Cardiac muscle cell (in vitro differentiated cells and primary cell): ENCODE results near the gene CENPC. TPM values are rescaled to one million over a fixed set of nuclear protein-coding genes. Genes with fewer than 3 reads are reported as not detected.
"Not testable (repeated sequence)": the region's sequence is repeated elsewhere in the genome, so short reads cannot be mapped to it uniquely, and the experiment has no call there.

Source experiments
- DNase-seq, 2 donors: peaks; one replicate each; pipeline versions ENCODE4 v3.0.0 to v3.0.0-alpha.2; 2010 to 2017; ENCODE audit warnings: low read depth in 1 of 2, low spot score in 1 of 2
- H3K27ac ChIP-seq: fragments of 200-600 bp; sonication (generic); 2 replicates; pipeline ENCODE4 v1.5.1; 2016
- H3K27me3 ChIP-seq: fragments of 200-600 bp; sonication (generic); 2 replicates; pipeline ENCODE4 v1.6.0; 2016; ENCODE audit warnings: control low read depth
- H3K36me3 ChIP-seq: fragments of 200-600 bp; sonication (generic); 2 replicates; pipeline ENCODE4 v1.5.1; 2016; ENCODE audit warnings: control low read depth
- H3K4me1 ChIP-seq: fragments of 200-600 bp; sonication (generic); 2 replicates; pipeline ENCODE4 v1.8.1; 2017; ENCODE audit warnings: low read depth, mild to moderate bottlenecking, mixed run types
- H3K4me3 ChIP-seq: fragments of 200-600 bp; sonication (generic); 2 replicates; pipeline ENCODE4 v1.5.1; 2016; ENCODE audit warnings: mild to moderate bottlenecking
- H3K9me3 ChIP-seq: fragments of 200-600 bp; sonication (generic); 2 replicates; pipeline ENCODE4 v1.5.1; 2017; ENCODE audit warnings: low read depth, mild to moderate bottlenecking, control low read depth
- polyA plus RNA-seq: library from polyadenylated mRNA; unstranded; fragments of >200 nt; fragmentation: Nextera tagmentation; extraction: Ambion mirVana; gene quantifications from 2 replicates; pipeline ENCODE4 v1.2.1, GENCODE V29; 2016
- total RNA-seq: library from RNA; depleted of rRNA; stranded (reverse); fragments of >200 nt; gene quantifications from 2 replicates; pipeline ENCODE4 v1.2.3, GENCODE V29; 2016
- TF ChIP-seq, protein P1 (sequence below): IDR thresholded peaks from 2 replicates; pipeline ENCODE4 v1.5.1; 2012; ENCODE audit warnings: low read depth, mild to moderate bottlenecking, low read length

CENPC gene
- total and polyA plus RNA-seq, 2 experiments from 2014 or later: 9.1 to 21.3 TPM

DNA sequence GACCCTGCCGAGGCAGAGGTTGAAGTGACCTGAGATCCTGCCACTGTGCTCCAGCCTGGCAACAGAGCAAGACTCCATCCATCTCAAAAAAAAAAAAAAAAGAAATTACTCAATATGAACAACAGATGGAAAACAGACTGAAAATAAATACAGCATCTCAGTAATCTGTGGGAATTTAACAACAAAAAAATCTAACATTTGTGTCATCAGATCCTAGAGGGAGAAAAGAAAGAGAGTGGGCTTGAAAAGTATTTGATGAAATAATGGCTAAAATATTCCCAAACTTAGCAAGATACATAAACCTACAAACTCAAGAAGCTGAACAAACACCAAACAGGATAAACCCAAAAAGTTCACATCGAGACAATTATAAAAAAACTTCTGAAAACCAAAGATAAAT, 84.7 kb downstream of the CENPC start:
- TF ChIP-seq, protein P1, sequence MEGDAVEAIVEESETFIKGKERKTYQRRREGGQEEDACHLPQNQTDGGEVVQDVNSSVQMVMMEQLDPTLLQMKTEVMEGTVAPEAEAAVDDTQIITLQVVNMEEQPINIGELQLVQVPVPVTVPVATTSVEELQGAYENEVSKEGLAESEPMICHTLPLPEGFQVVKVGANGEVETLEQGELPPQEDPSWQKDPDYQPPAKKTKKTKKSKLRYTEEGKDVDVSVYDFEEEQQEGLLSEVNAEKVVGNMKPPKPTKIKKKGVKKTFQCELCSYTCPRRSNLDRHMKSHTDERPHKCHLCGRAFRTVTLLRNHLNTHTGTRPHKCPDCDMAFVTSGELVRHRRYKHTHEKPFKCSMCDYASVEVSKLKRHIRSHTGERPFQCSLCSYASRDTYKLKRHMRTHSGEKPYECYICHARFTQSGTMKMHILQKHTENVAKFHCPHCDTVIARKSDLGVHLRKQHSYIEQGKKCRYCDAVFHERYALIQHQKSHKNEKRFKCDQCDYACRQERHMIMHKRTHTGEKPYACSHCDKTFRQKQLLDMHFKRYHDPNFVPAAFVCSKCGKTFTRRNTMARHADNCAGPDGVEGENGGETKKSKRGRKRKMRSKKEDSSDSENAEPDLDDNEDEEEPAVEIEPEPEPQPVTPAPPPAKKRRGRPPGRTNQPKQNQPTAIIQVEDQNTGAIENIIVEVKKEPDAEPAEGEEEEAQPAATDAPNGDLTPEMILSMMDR: no peak

DNA sequence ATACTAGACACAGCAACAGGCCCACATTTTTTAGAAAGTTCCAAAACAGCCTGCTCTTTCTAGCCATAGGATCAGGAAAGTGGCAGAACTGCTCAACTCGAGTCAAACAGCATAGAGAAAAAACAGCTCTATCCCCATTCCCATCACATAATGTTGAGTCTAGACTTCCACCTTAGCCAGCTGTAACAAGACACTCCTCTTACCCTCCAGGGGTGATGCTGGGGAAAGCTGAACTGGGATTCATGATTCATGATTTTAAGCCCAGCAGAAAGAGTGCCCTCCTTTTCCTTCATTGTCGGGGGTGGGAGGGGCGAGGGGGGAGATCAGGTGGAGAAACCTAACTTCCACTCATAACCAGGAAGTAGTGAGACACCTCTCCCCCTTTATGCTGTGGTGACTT, 86.1 kb downstream of the CENPC start:
- no peaks in the 10 kb centered on the region for H3K27me3 ChIP-seq
- no peak overlapping the region for H3K27ac ChIP-seq
- no peaks in the 10 kb centered on the region for H3K9me3 ChIP-seq
- DNase-seq: no peak
- H3K36me3 ChIP-seq: no peaks in the 10 kb centered on the region
- H3K4me3 ChIP-seq: no peak overlapping the region
- H3K4me1 ChIP-seq: peaks cover 5% of the 10 kb centered on the region
- TF ChIP-seq, protein P1: no peak

More for the DNA sequence above, 84.7 kb downstream of the CENPC start:
- H3K27me3 ChIP-seq: no peaks in the 10 kb centered on the region
- no peaks in the 10 kb centered on the region for H3K36me3 ChIP-seq
- no peaks in the 10 kb centered on the region for H3K9me3 ChIP-seq
- no peak for DNase-seq
- H3K4me3 ChIP-seq: no peak overlapping the region
- no peak overlapping the region for H3K27ac ChIP-seq
- peaks cover 14% of the 10 kb centered on the region for H3K4me1 ChIP-seq

DNA sequence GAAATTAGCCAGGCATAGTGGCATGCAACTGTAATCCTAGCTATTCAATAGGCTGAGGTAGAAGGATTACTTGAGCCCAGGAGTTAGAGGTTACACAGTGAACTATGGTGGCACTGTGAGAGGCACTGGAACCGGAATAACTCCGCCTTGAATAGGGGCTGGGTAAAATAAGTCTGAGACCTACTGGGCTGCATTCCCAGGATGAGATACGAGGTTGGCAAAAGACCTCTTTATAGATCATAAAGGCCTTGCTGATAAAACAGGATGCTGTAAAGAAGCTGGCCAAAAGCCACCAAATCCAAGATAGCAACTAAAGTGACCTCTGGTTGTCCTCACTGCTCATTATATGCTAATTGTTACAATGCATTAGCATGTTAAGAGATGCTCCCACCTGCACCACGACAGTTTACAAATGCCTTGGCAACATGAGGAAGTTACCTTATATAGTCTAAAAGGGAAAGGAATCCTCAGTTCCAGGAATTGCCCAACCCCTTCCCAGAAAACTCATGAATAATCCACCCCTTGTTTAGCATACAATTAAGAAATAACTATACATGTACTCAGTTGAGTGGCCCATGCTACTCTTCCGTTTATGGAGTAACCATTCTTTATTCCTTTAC, 88.6 kb downstream of the CENPC start:
- TF ChIP-seq, protein P1: no peak
- DNase-seq: peak in 1 of 2 donors; percentile 52
- Histone ChIP-seq H3K27me3 (no peaks in the 10 kb centered on the region), H3K4me3 (no peak overlapping the region), H3K36me3 (no peaks in the 10 kb centered on the region), H3K27ac (no peak overlapping the region), H3K4me1 (no peaks in the 10 kb centered on the region), H3K9me3 (no peaks in the 10 kb centered on the region)

DNA sequence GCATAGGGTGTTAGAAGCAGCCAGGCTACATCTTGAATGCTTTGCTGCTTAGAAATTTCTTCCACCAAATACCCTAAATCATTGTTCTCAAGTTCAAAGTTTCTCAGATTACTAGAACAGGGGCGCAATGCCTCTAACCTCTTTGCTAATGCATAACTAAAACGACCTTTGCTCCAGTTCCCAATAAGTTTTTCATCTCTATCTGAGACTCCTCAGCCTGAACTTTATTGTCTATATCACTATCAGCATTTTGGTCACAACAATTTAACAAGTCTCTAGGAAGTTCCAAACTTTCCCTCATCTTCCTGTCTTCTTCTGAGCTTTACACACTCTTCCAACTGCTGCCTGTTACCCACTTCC, 92.5 kb downstream of the CENPC start:
- H3K27ac ChIP-seq, H3K36me3 ChIP-seq, H3K9me3 ChIP-seq, H3K4me3 ChIP-seq, H3K4me1 ChIP-seq, DNase-seq, H3K27me3 ChIP-seq: not testable (repeated sequence)

DNA sequence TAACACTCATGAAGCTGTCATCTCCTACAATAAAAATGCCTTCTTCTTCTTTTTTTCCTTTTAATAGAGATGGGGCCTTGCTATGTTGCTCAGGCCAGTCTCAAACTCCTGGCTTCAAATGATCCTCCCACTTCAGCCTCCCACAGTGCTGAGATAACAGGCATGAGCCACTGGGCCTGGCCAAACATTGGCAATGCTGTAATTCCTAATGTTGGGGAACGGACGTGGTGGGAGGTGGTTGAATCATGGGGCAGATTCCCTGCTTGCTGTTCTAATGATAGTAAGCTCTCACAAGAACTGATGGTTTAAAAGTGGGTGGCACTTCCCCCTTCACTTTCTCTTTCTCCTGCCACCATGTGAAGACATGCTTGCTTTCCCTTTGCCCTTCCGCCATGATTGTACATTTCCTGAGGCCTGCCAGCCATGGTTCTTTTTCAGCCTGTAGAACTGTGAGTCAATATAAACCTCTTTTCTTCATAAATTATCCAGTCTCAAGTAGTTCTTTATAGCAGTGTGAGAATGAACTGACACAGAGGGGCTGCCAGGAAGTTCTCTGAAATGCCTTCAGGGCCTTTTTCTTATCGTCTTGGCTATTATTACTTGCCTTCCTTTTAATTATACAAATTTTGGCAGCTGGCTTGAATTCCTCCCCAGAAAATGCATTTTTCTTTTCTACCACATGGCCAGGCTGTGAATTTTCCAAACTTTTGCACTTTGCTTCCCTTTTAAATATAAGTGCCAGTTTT, 93.0 kb downstream of the CENPC start:
- Histone ChIP-seq H3K4me1 (no peaks in the 10 kb centered on the region), H3K4me3 (no peak overlapping the region), H3K27ac (no peak overlapping the region), H3K27me3 (no peaks in the 10 kb centered on the region), H3K36me3 (no peaks in the 10 kb centered on the region), H3K9me3 (no peaks in the 10 kb centered on the region)
- TF ChIP-seq, protein P1: no peak
- DNase-seq: peak in 1 of 2 donors; percentile 65

DNA sequence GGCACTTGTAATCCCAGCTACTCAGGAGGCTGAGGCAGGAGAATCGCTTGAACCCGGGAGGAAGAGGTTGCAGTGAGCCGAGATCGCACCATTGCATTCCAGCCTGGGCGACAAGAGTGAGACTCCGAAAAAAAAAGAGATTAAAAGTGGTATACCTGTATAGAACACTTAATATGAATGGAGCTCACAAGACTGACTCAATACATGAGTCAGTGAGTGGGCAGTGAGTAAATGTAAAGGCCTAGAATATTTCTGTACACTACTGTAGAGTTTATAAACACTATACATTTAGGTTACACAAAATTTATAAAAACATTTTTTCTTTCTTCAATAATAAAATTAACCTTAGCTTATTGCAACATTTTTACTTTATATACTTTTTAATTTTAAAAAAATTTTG, 93.8 kb downstream of the CENPC start:
- TF ChIP-seq, protein P1: no peak
- H3K27me3 ChIP-seq: no peaks in the 10 kb centered on the region
- no peaks in the 10 kb centered on the region for H3K9me3 ChIP-seq
- H3K4me1 ChIP-seq: no peaks in the 10 kb centered on the region
- no peak overlapping the region for H3K4me3 ChIP-seq
- H3K27ac ChIP-seq: no peak overlapping the region
- DNase-seq: no peak
- H3K36me3 ChIP-seq: no peaks in the 10 kb centered on the region
